GM18873 (cell line): Measurements from ENCODE around the gene SMDT1.
"Not testable (repeated sequence)": the region's sequence is repeated elsewhere in the genome, so short reads cannot be mapped to it uniquely, and the experiment has no call there.

Experiments used
- ATAC-seq: cut with Tn5 transposase; IDR thresholded peaks from one replicate; pipeline ENCODE4 v1.9.1; 2021; ENCODE audit warnings: mild to moderate bottlenecking, moderate library complexity, moderate number of reproducible peaks; ENCODE audit not compliant: unreplicated experiment, low FRiP score

SMDT1 gene

GRCh38 chr22:42108848-42109247 is 29.3 kb downstream of the SMDT1 start:
- no peak for ATAC-seq

- ATAC-seq = no peak
Measured at GRCh38 chr22:42111798-42112197, 32.3 kb downstream of the SMDT1 start.

- not testable (repeated sequence) for ATAC-seq
Measured at GRCh38 chr22:42112793-42113192, 33.3 kb downstream of the SMDT1 start.

GRCh38 chr22:42114721-42115120 is 35.2 kb downstream of the SMDT1 start:
- ATAC-seq = no peak

- ATAC-seq = not testable (repeated sequence)
Measured at GRCh38 chr22:42115420-42115830, 35.9 kb downstream of the SMDT1 start.

GRCh38 chr22:42116848-42117424 is 37.4 kb downstream of the SMDT1 start:
- no peak for ATAC-seq

GRCh38 chr22:42120231-42121021 is 40.9 kb downstream of the SMDT1 start:
- not testable (repeated sequence) for ATAC-seq

- not testable (repeated sequence) for ATAC-seq
Measured at GRCh38 chr22:42123529-42123928, 44.0 kb downstream of the SMDT1 start.

GRCh38 chr22:42127606-42128005 is 48.1 kb downstream of the SMDT1 start:
- no peak for ATAC-seq

- not testable (repeated sequence) for ATAC-seq
Measured at GRCh38 chr22:42128007-42128406, 48.5 kb downstream of the SMDT1 start.

- ATAC-seq = not testable (repeated sequence)
Measured at GRCh38 chr22:42128776-42129694, 49.5 kb downstream of the SMDT1 start.

GRCh38 chr22:42130182-42130581 is 50.7 kb downstream of the SMDT1 start:
- ATAC-seq = not testable (repeated sequence)

- not testable (repeated sequence) for ATAC-seq
Measured at GRCh38 chr22:42130639-42131431, 51.3 kb downstream of the SMDT1 start, which contains the start of gene CYP2D6. CYP2D6 (minus strand) TSS chr22:42130810; CDS start chr22:42130791, 19 bp downstream.

GRCh38 chr22:42131562-42131961 is 52.1 kb downstream of the SMDT1 start:
- ATAC-seq = no peak

GRCh38 chr22:42132457-42132856 is 53.0 kb downstream of the SMDT1 start:
- no peak for ATAC-seq
